ENCODE results near the gene MRTFB.

GRCh38 chr16:14111713-14112538 is 40.8 kb downstream of the MRTFB start:
- TF ChIP-seq CTCF (conservative IDR thresholded peaks at IDR 0.05; ENCODE audit: low read depth, low read length) = no peak
- no peak for TF ChIP-seq EZH2 (IDR thresholded peaks at IDR 0.05; ENCODE audit: low read length, unreplicated experiment)
